C4-2B (cell line): Measurements from ENCODE around the gene PLCB4.

ENCODE experiments used
- ZFX ChIP-seq: fragments of 450-650 bp; IDR thresholded peaks from 2 replicates; pipeline ENCODE4 v1.6.1; 2017
- TF ChIP-seq, protein P1 (sequence below): fragments of 450-650 bp; conservative IDR thresholded peaks from 2 replicates; pipeline ENCODE4 v1.5.1; 2017; ENCODE audit warnings: mild to moderate bottlenecking

DNA sequence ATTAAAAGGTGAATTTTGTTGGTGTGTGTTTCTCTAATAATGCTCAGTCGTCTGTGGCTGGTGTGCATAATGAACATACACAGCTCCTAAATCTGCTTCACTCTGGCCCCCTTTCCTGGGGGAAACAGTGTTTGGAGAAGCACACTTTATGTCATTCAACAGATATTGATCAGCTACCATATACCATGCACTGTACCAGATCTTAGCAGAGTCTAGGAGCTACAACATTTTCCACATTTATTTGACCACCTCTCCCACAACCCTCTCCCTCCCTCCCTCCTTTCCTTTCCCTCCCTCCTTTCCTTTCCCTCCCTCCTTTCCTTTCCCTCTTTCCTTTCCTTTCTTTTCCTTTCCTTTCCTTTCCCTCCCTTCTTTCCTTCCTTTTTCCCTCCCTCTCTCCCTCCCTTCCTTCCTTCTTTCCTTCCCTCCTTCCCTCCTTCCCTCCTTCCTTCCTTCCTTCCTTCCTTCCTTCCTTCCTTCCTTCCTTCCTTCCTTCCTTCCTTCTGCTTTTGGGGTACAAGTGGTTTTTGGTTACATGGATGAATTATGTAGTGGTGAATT lies 85.7 kb downstream of the PLCB4 start:
- TF ChIP-seq, protein P1, sequence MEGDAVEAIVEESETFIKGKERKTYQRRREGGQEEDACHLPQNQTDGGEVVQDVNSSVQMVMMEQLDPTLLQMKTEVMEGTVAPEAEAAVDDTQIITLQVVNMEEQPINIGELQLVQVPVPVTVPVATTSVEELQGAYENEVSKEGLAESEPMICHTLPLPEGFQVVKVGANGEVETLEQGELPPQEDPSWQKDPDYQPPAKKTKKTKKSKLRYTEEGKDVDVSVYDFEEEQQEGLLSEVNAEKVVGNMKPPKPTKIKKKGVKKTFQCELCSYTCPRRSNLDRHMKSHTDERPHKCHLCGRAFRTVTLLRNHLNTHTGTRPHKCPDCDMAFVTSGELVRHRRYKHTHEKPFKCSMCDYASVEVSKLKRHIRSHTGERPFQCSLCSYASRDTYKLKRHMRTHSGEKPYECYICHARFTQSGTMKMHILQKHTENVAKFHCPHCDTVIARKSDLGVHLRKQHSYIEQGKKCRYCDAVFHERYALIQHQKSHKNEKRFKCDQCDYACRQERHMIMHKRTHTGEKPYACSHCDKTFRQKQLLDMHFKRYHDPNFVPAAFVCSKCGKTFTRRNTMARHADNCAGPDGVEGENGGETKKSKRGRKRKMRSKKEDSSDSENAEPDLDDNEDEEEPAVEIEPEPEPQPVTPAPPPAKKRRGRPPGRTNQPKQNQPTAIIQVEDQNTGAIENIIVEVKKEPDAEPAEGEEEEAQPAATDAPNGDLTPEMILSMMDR: no peak
- no peak for TF ChIP-seq ZFX
